GM19467 (cell line): ENCODE measurements around the gene MEP1B.
"Not testable (repeated sequence)": the region's sequence is repeated elsewhere in the genome, so short reads cannot be mapped to it uniquely, and the experiment has no call there.

ENCODE experiments used
- ATAC-seq: cut with Tn5 transposase; IDR thresholded peaks from one replicate; pipeline ENCODE4 v1.9.1; 2021; ENCODE audit warnings: mild to moderate bottlenecking, moderate library complexity; ENCODE audit not compliant: unreplicated experiment

The MEP1B gene

GRCh38 chr18:32189790-32190189 is at the start of gene MEP1B:
TSS of gene MEP1B (plus strand) at chr18:32190039. CDS start at chr18:32190071, 32 bp downstream.
- no peak for ATAC-seq

- no peak for ATAC-seq
These were observed 41.5 kb upstream of the MEP1B start for GRCh38 chr18:32148185-32148870.

- peak; percentile 89 for ATAC-seq
These were observed 37.0 kb upstream of the MEP1B start for GRCh38 chr18:32152705-32153448.

GRCh38 chr18:32156855-32157254 is 33.0 kb upstream of the MEP1B start:
- ATAC-seq: no peak

- no peak for ATAC-seq
These were observed 32.3 kb upstream of the MEP1B start for GRCh38 chr18:32157580-32157979.

- ATAC-seq: peak; percentile 90
These were observed 31.7 kb upstream of the MEP1B start for GRCh38 chr18:32158108-32158624.

- ATAC-seq: not testable (repeated sequence)
These were observed 31.2 kb upstream of the MEP1B start for GRCh38 chr18:32158631-32159030.

GRCh38 chr18:32160547-32160946 is 29.3 kb upstream of the MEP1B start:
- no peak for ATAC-seq

- no peak for ATAC-seq
These were observed 21.7 kb upstream of the MEP1B start for GRCh38 chr18:32167980-32168730.

- no peak for ATAC-seq
These were observed 16.2 kb upstream of the MEP1B start for GRCh38 chr18:32173654-32174053.

- ATAC-seq: no peak
These were observed 15.1 kb upstream of the MEP1B start for GRCh38 chr18:32174719-32175118.

GRCh38 chr18:32175265-32175664 is 14.6 kb upstream of the MEP1B start:
- no peak for ATAC-seq

GRCh38 chr18:32176745-32177144 is 13.1 kb upstream of the MEP1B start:
- not testable (repeated sequence) for ATAC-seq

GRCh38 chr18:32177530-32177929 is 12.3 kb upstream of the MEP1B start:
- ATAC-seq: no peak

GRCh38 chr18:32183503-32183902 is 6.3 kb upstream of the MEP1B start:
- ATAC-seq: no peak

GRCh38 chr18:32190209-32190608 is 370 bp downstream of the MEP1B start:
- ATAC-seq: no peak

GRCh38 chr18:32195881-32196815 is 6.3 kb downstream of the MEP1B start:
- ATAC-seq: no peak

GRCh38 chr18:32200766-32201165 is 10.9 kb downstream of the MEP1B start:
- ATAC-seq: no peak

- ATAC-seq: no peak
These were observed 12.3 kb downstream of the MEP1B start for GRCh38 chr18:32201948-32202672.

GRCh38 chr18:32208023-32208422 is 18.2 kb downstream of the MEP1B start:
- ATAC-seq: no peak
